ENCODE measurements around the gene S100Z.
"Not testable (repeated sequence)": the region's sequence is repeated elsewhere in the genome, so short reads cannot be mapped to it uniquely, and the experiment has no call there.

The S100Z gene

GRCh38 chr5:76849419-76850291 lies at the start of gene S100Z:
S100Z (plus strand) TSS chr5:76850014; CDS start chr5:76875360, 25,346 bp downstream.
- peak; percentile 58 for DNase-seq (ENCODE audit: low read depth)

DNA sequence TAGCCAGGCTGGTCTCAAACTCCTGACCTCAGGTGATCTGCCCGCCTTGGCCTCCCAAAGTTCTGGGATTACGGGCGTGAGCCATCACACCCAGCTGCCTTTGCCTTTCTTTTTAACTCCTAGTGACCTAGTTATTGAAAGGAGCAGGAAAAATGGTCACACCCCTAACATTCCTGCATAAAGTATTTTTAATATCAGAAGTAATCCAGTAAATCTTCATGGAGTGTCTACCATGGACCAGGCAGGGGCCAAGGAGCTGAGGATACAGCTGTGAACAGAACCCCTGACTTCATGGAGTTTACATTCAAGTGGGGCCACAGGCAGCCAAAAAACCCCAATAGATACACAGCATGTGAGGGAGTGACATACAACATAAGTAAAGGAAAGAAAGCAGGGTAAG lies 49.2 kb upstream of the S100Z start:
- no peak for DNase-seq (ENCODE audit: low read depth)

DNA sequence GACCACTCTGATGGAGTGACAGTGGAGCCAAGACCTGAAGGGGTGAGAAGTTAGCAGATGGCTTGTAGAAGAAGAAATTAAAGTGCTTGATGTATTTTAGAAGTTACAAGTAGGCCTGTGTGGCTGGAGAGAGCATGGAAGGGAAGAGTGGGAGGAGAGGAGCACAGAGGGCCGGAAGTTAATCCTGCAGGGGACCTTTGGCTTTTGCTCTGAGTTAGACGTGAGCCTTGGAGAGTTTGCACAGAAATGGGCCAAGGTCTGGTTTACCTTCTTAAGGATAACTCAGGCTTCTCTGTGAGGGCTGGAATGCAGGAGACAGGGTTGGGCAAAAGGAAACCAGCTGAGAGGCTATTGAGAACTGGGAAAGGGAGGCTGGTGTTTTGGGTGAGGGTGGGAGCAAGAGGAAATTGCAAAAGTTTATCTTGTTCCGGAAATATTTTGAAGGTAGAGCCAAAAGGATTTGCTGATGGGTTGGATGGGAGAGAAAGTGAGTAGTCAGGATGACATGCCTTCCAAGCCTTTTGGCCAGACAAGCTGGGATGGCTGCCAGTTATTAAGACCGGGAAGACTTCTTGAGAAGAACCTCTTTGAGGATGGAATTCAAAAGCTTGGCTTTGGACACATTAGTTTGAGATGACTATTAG lies 48.5 kb upstream of the S100Z start:
- peak; percentile 95 for DNase-seq (ENCODE audit: low read depth)

- DNase-seq (ENCODE audit: low read depth): no peak
These were observed 48.0 kb upstream of the S100Z start for GRCh38 chr5:76801803-76802195.

- DNase-seq (ENCODE audit: low read depth): peak; percentile 48
These were observed 45.5 kb upstream of the S100Z start for GRCh38 chr5:76804266-76804665.

DNA sequence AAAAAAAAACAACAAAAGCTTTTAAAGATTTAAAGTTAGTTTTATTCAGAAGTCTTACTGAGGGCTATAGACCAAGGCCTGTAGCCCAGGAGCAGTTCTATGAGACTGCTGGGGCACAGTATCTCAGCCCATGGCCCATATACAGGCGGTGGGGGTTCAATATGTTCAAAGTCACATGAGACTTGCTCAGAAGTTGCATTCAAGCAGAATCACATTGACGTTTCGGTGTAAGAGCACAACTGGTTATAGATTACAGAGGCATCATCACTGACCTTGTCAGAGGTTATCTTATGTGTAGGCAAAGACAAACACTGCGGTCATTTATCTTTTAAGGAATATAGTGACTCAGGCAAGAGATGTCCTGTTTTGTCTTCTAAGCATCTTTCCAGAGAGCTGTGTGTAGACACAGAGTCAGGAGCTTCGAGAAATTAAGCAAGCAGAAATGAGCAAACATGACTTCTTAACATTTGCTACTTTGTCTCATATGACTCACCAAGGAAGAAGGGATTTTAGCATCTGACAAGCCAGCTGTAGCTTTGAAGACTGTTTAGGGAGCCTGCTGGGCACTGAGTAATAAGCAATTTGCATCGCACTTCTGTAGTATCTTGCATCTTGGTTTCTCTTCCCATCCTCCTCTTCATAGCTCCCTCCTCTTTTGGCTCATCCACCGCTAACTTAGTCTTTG lies 43.9 kb upstream of the S100Z start:
- DNase-seq (ENCODE audit: low read depth): peak; percentile 100

GRCh38 chr5:76807296-76807695 lies 42.5 kb upstream of the S100Z start:
- DNase-seq (ENCODE audit: low read depth): peak; percentile 91

GRCh38 chr5:76808141-76808691 lies 41.6 kb upstream of the S100Z start:
- DNase-seq (ENCODE audit: low read depth): no peak

GRCh38 chr5:76809141-76809540 lies 40.7 kb upstream of the S100Z start:
- DNase-seq (ENCODE audit: low read depth): no peak

DNA sequence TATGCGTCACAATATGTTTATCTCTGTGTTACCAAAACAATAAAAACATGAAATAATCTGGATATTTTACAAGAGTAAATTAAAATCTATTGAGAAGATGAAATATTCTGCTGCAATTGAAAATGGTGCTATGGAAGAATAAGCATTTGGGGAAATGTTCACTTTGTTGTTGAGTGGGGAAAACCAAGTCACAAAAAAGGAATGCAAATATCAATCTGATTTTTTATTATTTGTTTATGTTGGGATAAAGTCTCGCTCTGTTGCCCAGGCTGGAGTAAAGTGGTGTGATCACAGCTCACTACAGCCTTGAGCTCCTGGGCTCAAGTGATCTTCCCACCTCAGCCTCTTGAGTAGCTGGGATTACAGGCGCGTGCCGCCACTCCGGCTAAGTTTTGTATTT lies 39.6 kb upstream of the S100Z start:
- DNase-seq (ENCODE audit: low read depth): no peak

- peak; percentile 35 for DNase-seq (ENCODE audit: low read depth)
These were observed 38.6 kb upstream of the S100Z start for GRCh38 chr5:76811214-76811613.

DNA sequence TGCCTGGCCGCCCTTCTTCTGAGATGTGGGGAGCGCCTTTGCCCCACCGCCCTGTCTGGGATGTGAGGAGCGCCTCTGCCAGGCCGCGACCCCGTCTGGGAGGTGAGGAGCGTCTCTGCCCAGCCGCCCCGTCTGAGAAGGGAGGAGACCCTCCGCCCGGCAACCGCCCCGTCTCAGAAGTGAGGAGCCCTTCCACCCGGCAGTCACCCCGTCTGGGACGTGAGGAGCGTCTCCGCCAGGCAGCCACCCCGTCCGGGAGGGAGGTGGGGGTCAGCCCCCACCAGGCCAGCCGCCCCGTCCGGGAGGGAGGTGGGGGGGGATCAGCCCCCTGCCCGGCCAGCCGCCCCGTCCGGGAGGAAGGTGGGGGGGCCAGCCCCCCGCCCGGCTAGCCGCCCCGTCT lies 37.6 kb upstream of the S100Z start:
- not testable (repeated sequence) for DNase-seq (ENCODE audit: low read depth)

DNA sequence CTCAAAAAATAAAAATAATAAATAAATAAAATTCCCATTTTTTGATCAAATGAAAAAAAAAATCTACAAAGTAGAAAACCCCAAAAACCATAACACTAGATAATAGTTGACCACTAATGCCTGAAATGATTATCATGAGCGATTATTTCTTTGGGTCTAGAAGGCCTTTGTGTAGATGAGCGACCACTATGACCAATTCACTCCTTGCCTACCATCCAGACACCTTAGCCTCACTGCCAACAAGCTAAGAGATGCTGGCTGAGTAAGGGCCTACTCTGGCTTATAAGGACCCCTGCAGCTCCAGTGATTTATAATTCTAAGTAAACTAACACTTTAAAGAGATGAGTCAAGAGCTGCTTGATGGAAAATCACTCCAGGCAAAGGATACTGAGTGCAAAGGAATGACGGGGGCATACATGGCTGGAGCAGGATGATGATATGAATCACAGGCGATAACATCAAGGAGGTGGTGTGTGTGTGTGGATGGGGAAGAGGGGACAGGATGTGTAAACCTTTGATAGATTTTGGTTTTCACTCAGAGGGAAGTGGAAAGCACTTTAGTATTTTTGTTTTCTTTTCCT lies 35.7 kb upstream of the S100Z start:
- peak; percentile 88 for DNase-seq (ENCODE audit: low read depth)

- no peak for DNase-seq (ENCODE audit: low read depth)
These were observed 33.5 kb upstream of the S100Z start for GRCh38 chr5:76816110-76816831.

- no peak for DNase-seq (ENCODE audit: low read depth)
These were observed 30.7 kb upstream of the S100Z start, which contains the start of gene F2RL1 for GRCh38 chr5:76818844-76819831. F2RL1 (plus strand) TSS chr5:76819030; CDS start chr5:76819183, 153 bp downstream.

DNA sequence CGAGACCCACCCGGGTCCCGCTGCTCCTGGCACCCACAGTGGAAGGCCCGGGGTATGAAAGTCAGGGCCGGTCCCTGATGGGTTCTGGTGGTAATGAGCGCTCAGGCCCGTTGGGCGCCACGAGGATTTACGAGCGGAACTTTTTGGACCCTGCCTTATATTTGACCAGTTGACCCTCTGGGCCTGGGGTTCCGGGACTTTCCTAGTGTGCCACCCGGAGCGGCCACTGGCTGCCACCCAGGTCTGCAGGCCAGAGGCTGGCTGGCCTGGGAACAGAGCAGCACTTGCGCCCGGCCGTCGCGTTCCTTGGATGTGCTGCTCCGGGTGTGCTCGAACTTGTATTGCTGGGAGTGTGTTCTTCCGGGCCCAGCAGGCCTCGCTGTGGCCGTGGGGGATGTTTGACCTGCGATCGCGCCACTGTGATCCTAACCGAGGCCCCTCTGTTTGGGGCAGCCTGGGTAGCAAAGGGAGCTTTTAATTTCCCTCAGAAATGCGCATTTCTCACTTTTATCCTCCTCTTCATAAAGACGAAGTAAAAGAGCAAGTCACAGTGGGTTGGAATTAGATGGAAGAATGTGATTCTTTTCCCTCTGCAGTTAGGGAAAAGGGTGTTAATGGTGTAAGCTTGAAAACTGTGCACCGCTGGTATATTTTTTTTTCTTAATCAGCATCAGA lies 29.8 kb upstream of the S100Z start:
- DNase-seq (ENCODE audit: low read depth): no peak

DNA sequence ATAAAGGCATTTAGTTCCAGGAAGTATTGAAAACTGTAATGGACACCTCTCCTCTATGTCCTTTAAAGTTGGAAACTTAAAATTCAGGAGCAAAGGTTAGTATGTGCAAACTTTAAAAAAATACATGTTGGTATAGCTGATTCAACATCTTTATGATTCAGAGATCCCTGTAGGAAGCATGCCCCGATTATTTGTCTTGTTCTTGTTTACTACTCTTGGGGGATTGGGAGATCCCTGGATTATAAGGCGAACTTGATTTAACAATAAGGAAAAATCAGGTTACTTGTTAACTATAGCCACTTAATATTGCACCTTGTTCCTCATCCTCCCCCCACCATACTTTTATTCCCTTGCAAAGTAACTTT lies 29.3 kb upstream of the S100Z start:
- no peak for DNase-seq (ENCODE audit: low read depth)

DNA sequence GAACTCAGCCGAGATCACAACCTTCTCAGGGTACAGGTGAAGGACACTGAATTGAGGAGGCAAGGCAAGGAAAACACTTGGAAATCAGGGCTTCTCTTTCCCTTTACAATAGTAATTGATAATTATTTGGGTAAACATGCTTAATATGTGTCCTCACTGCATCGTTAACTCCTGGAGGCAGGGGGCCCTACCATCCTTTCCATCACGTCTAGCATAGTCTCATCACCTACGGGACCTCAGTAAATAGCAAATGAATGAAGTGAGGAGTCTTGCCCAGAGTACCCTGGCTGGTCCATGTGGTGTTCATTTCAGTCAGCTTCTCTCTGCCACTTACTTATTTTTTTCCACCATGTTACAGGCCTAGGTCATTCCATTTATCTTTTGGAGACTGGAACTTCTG lies 28.7 kb upstream of the S100Z start:
- no peak for DNase-seq (ENCODE audit: low read depth)

GRCh38 chr5:76822105-76822731 lies 27.6 kb upstream of the S100Z start:
- DNase-seq (ENCODE audit: low read depth): not testable (repeated sequence)
